CD14-positive monocyte (primary cell): ENCODE measurements around the gene ZNF583. TPM values are rescaled to one million over a fixed set of nuclear protein-coding genes. Genes with fewer than 3 reads are reported as not detected.

ENCODE experiments used
- DNase-seq, 3 donors: peaks; one replicate each; pipeline ENCODE4 v3.0.0-alpha.2; 2011 to 2022
- H2AFZ ChIP-seq: 2 replicates; pipeline ENCODE4 v1.6.0; 2012; ENCODE audit warnings: mild to moderate bottlenecking, low read depth, low read length, inconsistent platforms; ENCODE audit not compliant: insufficient read depth, poor library complexity, severe bottlenecking
- H3K27ac ChIP-seq, 2 donors: 1 replicate in 1 of 2; 2 replicates in 1 of 2; pipeline ENCODE4 v1.5.1; 2012 to 2013; ENCODE audit warnings: low read length in 2 of 2, control low read depth in 1 of 2, inconsistent platforms in 1 of 2, low read depth in 1 of 2, mild to moderate bottlenecking in 1 of 2
- H3K27me3 ChIP-seq, 2 donors: one replicate each; pipeline versions ENCODE4 v1.6.0 to v1.6.1; 2011 to 2013; ENCODE audit warnings: low read length in 2 of 2; ENCODE audit not compliant: control insufficient read depth in 2 of 2, insufficient read depth in 2 of 2
- H3K36me3 ChIP-seq, 2 donors: replicated peaks in 1 of 2; 1 replicate in 1 of 2; 2 replicates in 1 of 2; pipeline versions ENCODE4 v1.5.1 to v1.6.1; 2012 to 2013; ENCODE audit warnings: low read length in 2 of 2, control low read depth in 1 of 2, inconsistent platforms in 1 of 2, mild to moderate bottlenecking in 1 of 2; ENCODE audit not compliant: insufficient read depth in 2 of 2, control insufficient read depth in 1 of 2
- H3K4me1 ChIP-seq, 2 donors: 1 replicate in 1 of 2; 2 replicates in 1 of 2; pipeline versions ENCODE4 v1.5.1 to v1.6.1; 2012 to 2013; ENCODE audit warnings: low read length in 2 of 2, control low read depth in 1 of 2, inconsistent platforms in 1 of 2, mild to moderate bottlenecking in 1 of 2, moderate library complexity in 1 of 2; ENCODE audit not compliant: insufficient read depth in 2 of 2, control insufficient read depth in 1 of 2
- H3K4me2 ChIP-seq: replicated peaks from 2 replicates; pipeline ENCODE3; 2012; ENCODE audit warnings: low read length, moderate library complexity, mild to moderate bottlenecking; ENCODE audit not compliant: poor library complexity, severe bottlenecking; ENCODE audit errors: extremely low read depth
- H3K4me3 ChIP-seq, 3 experiments: fragments of 200-600 bp in 1 of 3; sonication (generic) in 1 of 3; replicated peaks in 1 of 3; 1 replicate in 2 of 3; 2 replicates in 1 of 3; pipeline ENCODE4 v1.5.1; 2011 to 2013; ENCODE audit warnings: low read length in 3 of 3, mild to moderate bottlenecking in 3 of 3, control low read depth in 2 of 3, low read depth in 2 of 3, inconsistent platforms in 1 of 3, moderate library complexity in 1 of 3
- H3K79me2 ChIP-seq: 2 replicates; pipeline ENCODE4 v1.6.0; 2012; ENCODE audit warnings: mild to moderate bottlenecking, control low read depth, inconsistent platforms, low read length, moderate library complexity; ENCODE audit not compliant: insufficient read depth
- H3K9ac ChIP-seq: 2 replicates; pipeline ENCODE4 v1.6.0; 2017; ENCODE audit warnings: low read length, mild to moderate bottlenecking; ENCODE audit not compliant: insufficient read depth, poor library complexity, severe bottlenecking
- H3K9me3 ChIP-seq, 2 donors: replicated peaks in 1 of 2; 1 replicate in 1 of 2; 2 replicates in 1 of 2; pipeline versions ENCODE4 v1.5.1 to v1.6.1; 2012 to 2013; ENCODE audit warnings: low read length in 2 of 2, control low read depth in 1 of 2; ENCODE audit not compliant: control insufficient read depth in 1 of 2, insufficient read depth in 1 of 2
- H4K20me1 ChIP-seq: 2 replicates; pipeline ENCODE4 v1.6.0; 2012; ENCODE audit warnings: mild to moderate bottlenecking, low read length, control low read depth, moderate library complexity; ENCODE audit not compliant: insufficient read depth
- H3K27ac Mint-ChIP-seq, 7 donors: one replicate each; pipeline ENCODE4 v1.8.0; 2020; ENCODE audit warnings: mild to moderate bottlenecking in 7 of 7, mixed read lengths in 7 of 7, moderate library complexity in 6 of 7, inconsistent platforms in 2 of 7
- H3K27me3 Mint-ChIP-seq, 3 donors: one replicate each; pipeline ENCODE4 v1.8.0; 2021 to 2022; ENCODE audit warnings: low read depth in 3 of 3, mild to moderate bottlenecking in 3 of 3, mixed read lengths in 3 of 3, moderate library complexity in 3 of 3, inconsistent platforms in 1 of 3
- H3K36me3 Mint-ChIP-seq, 2 donors: one replicate each; pipeline ENCODE4 v1.8.0; 2020; ENCODE audit warnings: mixed read lengths in 2 of 2, inconsistent platforms in 1 of 2, mild to moderate bottlenecking in 1 of 2
- H3K4me1 Mint-ChIP-seq: one replicate; pipeline ENCODE4 v1.8.0; 2020; ENCODE audit warnings: mild to moderate bottlenecking, mixed read lengths
- H3K4me3 Mint-ChIP-seq, 2 donors: one replicate each; pipeline ENCODE4 v1.8.0; 2020; ENCODE audit warnings: mild to moderate bottlenecking in 2 of 2, mixed read lengths in 2 of 2, moderate library complexity in 1 of 2
- H3K9me3 Mint-ChIP-seq, 7 donors: one replicate each; pipeline ENCODE4 v1.8.0; 2020 to 2022; ENCODE audit warnings: mixed read lengths in 7 of 7, mild to moderate bottlenecking in 6 of 7, moderate library complexity in 6 of 7, inconsistent platforms in 2 of 7
- CTCF ChIP-seq: fragments of 200-600 bp; IDR thresholded peaks from one replicate; pipeline ENCODE4 v1.8.0; 2022; ENCODE audit warnings: antibody characterized with exemption, mild to moderate bottlenecking
- WGBS: methylation state at CpG from one replicate; pipeline ENCODE4 v1.1.5; 2013; ENCODE audit warnings: missing lambda C conversion rate; ENCODE audit not compliant: insufficient coverage; 5-methylcytosine and 5-hydroxymethylcytosine counted together
- intact Hi-C, 2 donors: fragments of 100-400 bp; cut with micrococcal nuclease; formaldehyde crosslinking; loops; one replicate each; pipeline versions ENCODE4 v1.15.0 to v1.15.1; 2023
- polyA plus RNA-seq, 3 donors: library from polyadenylated mRNA; depleted of rRNA in 1 of 3; unstranded in 2 of 3; stranded (reverse) in 1 of 3; fragments of 300-500 nt in 2 of 3; fragments of >200 nt in 1 of 3; fragmentation: Illumina TruSeq in 2 of 3; gene quantifications; 1 replicate in 2 of 3; 2 replicates in 1 of 3; pipeline ENCODE4 v1.2.3, GENCODE V29; 2012 to 2021

ZNF583 gene
- polyA plus RNA-seq, 3 donors = 1.3 to 6.6 (median 4.0) TPM

- Mint-ChIP-seq H3K9me3 (peaks cover 46 to 95% (median 88%) of the 10 kb centered on the region in 7 donors), H3K4me3 (no peak overlapping the region), H3K36me3 (peaks cover 7 to 17% of the 10 kb centered on the region in 2 donors), H3K27ac (no peak overlapping the region), H3K4me1 (peaks cover 11% of the 10 kb centered on the region), H3K27me3 (peaks cover 0 to 3% (median 0%) of the 10 kb centered on the region in 3 donors)
- no peak overlapping the region for H3K4me3 ChIP-seq
- no peaks in the 10 kb centered on the region for H3K79me2 ChIP-seq
- H3K36me3 ChIP-seq = peaks cover 0 to 6% of the 10 kb centered on the region in 2 donors
- no peak overlapping the region for H3K4me2 ChIP-seq
- H3K27ac ChIP-seq = no peak overlapping the region
- intact Hi-C loops = no loop called here
- H2AFZ ChIP-seq = no peak overlapping the region
- H4K20me1 ChIP-seq = no peaks in the 10 kb centered on the region
- H3K27me3 ChIP-seq = no peaks in the 10 kb centered on the region
- no peak for DNase-seq
- WGBS = 100% methylated on average over 5 of the region's 5 CpGs
- H3K9me3 ChIP-seq = peaks cover 64 to 79% of the 10 kb centered on the region in 2 donors
- peaks cover 9 to 10% of the 10 kb centered on the region in 2 donors for H3K4me1 ChIP-seq
- H3K9ac ChIP-seq = no peak overlapping the region
- no peak for TF ChIP-seq CTCF
These were observed 5.3 kb upstream of the ZNF583 start for GRCh38 chr19:56398809-56399208.

- intact Hi-C loops = loop anchor here (10.0 kb wide), 3 partner anchors 134 to 1784 kb away; partner anchors contain the start of genes ZNF470 (in 2 of the 2), ZFP28 (in 1 of the 2) and ZNF274 (in 1 of the 2)
- Mint-ChIP-seq H3K27me3 (peaks cover 0 to 5% (median 0%) of the 10 kb centered on the region in 3 donors), H3K4me1 (peaks cover 19% of the 10 kb centered on the region), H3K9me3 (peaks cover 43 to 92% (median 81%) of the 10 kb centered on the region in 7 donors), H3K4me3 (no peak overlapping the region), H3K36me3 (peaks cover 7 to 17% of the 10 kb centered on the region in 2 donors), H3K27ac (no peak overlapping the region)
- no peak for TF ChIP-seq CTCF
- H3K4me3 ChIP-seq = peak overlapping the region in 1 of 3 experiments; percentile 25
- no peak overlapping the region for H3K27ac ChIP-seq
- peaks cover 0 to 6% of the 10 kb centered on the region in 2 donors for H3K36me3 ChIP-seq
- no peak overlapping the region for H3K9ac ChIP-seq
- peaks cover 62 to 73% of the 10 kb centered on the region in 2 donors for H3K9me3 ChIP-seq
- no peaks in the 10 kb centered on the region for H4K20me1 ChIP-seq
- no peaks in the 10 kb centered on the region for H3K27me3 ChIP-seq
- no peak overlapping the region for H2AFZ ChIP-seq
- peaks cover 15 to 18% of the 10 kb centered on the region in 2 donors for H3K4me1 ChIP-seq
- no peak overlapping the region for H3K4me2 ChIP-seq
- H3K79me2 ChIP-seq = peaks cover 9% of the 10 kb centered on the region
- WGBS = 100% methylated on average over 1 of the region's 4 CpGs
- no peak for DNase-seq
These were observed 3.6 kb upstream of the ZNF583 start for GRCh38 chr19:56400485-56400884.
